K562 (cell line): Measurements from ENCODE around the gene ARHGAP10. TPM values are rescaled to one million over a fixed set of nuclear protein-coding genes. Genes with fewer than 3 reads are reported as not detected.

Experiments
- ATF1 ChIP-seq, 2 experiments: fragments of 450-650 bp in 1 of 2; IDR thresholded peaks; 2 replicates each; pipeline ENCODE4 v1.6.1; 2016; ENCODE audit warnings: missing compliant biosample characterization in 1 of 2, missing genetic modification characterization in 1 of 2
- CEBPB ChIP-seq: fragments of 450-650 bp; IDR thresholded peaks from 2 replicates; pipeline ENCODE4 v1.6.1; 2016; ENCODE audit warnings: missing genetic modification characterization, missing compliant biosample characterization
- GTF2A2 ChIP-seq: IDR thresholded peaks from 2 replicates; pipeline ENCODE4 v1.6.1; 2016; ENCODE audit warnings: mild to moderate bottlenecking, missing genetic modification characterization, missing compliant biosample characterization
- HNRNPL ChIP-seq: fragments of 200-400 bp; formaldehyde crosslinking; IDR thresholded peaks from 2 replicates; pipeline ENCODE4 v1.6.1; 2017; ENCODE audit warnings: low read depth, mild to moderate bottlenecking, low read length
- SMAD4 ChIP-seq: fragments of 250-450 bp; sonication (Bioruptor Pico); conservative IDR thresholded peaks from 2 replicates; pipeline ENCODE4 v1.8.0; 2021; ENCODE audit warnings: inconsistent platforms, mild to moderate bottlenecking, moderate library complexity
- SPI1 ChIP-seq: IDR thresholded peaks from 2 replicates; pipeline ENCODE4 v1.6.1; 2011; ENCODE audit warnings: low read depth, low read length, control low read depth, borderline replicate concordance
- SREBF2 ChIP-seq: sonication (generic); formaldehyde crosslinking; IDR thresholded peaks from 2 replicates; pipeline ENCODE4 v1.4.0; 2020; ENCODE audit warnings: mild to moderate bottlenecking, missing genetic modification reagents
- SRF ChIP-seq, 2 experiments: fragments of 250-450, 450-650 bp in 1 of 2; sonication (Bioruptor Pico) in 1 of 2; sonication (generic) in 1 of 2; formaldehyde crosslinking; IDR thresholded peaks; 2 replicates each; pipeline versions ENCODE4 v1.5.0 to v1.5.1; 2020 to 2022; ENCODE audit warnings: mild to moderate bottlenecking in 1 of 2, missing genetic modification reagents in 1 of 2
- polyA plus RNA-seq, 8 experiments: library from polyadenylated mRNA; depleted of rRNA in 4 of 8; stranded (reverse) in 5 of 8; unstranded in 3 of 8; fragments of >200 nt; fragmentation: Nextera tagmentation in 2 of 8; fragmentation: Illumina TruSeq in 1 of 8; extraction: Ambion mirVana in 2 of 8; extraction: Trizol in 1 of 8; gene quantifications; 2 replicates each; pipeline versions ENCODE4 v1.2.1 to v1.2.3, GENCODE V29; 2011 to 2014; ENCODE audit warnings: inconsistent platforms in 1 of 8, missing spikeins in 1 of 8
- total RNA-seq, 7 experiments: library from RNA; depleted of rRNA in 6 of 7; stranded (reverse); fragments of >200 nt in 6 of 7; fragmentation: Illumina TruSeq in 2 of 7; extraction: Trizol in 2 of 7; gene quantifications; 2 replicates each; pipeline versions ENCODE4 v1.2.1 to v1.2.3, GENCODE V29; 2011 to 2021; ENCODE audit warnings: low replicate concordance in 1 of 7
- TF ChIP-seq, protein P1 (sequence below): IDR thresholded peaks from 2 replicates; pipeline ENCODE4 v1.6.1; 2014; ENCODE audit warnings: antibody characterized with exemption

The ARHGAP10 gene
- total and polyA plus RNA-seq, 9 of the 15 experiments (the other 6 are each of a cell fraction or from before 2014, with no cell fraction given), result 0.03 to 0.22 (median 0.06) TPM; not detected in 3

DNA sequence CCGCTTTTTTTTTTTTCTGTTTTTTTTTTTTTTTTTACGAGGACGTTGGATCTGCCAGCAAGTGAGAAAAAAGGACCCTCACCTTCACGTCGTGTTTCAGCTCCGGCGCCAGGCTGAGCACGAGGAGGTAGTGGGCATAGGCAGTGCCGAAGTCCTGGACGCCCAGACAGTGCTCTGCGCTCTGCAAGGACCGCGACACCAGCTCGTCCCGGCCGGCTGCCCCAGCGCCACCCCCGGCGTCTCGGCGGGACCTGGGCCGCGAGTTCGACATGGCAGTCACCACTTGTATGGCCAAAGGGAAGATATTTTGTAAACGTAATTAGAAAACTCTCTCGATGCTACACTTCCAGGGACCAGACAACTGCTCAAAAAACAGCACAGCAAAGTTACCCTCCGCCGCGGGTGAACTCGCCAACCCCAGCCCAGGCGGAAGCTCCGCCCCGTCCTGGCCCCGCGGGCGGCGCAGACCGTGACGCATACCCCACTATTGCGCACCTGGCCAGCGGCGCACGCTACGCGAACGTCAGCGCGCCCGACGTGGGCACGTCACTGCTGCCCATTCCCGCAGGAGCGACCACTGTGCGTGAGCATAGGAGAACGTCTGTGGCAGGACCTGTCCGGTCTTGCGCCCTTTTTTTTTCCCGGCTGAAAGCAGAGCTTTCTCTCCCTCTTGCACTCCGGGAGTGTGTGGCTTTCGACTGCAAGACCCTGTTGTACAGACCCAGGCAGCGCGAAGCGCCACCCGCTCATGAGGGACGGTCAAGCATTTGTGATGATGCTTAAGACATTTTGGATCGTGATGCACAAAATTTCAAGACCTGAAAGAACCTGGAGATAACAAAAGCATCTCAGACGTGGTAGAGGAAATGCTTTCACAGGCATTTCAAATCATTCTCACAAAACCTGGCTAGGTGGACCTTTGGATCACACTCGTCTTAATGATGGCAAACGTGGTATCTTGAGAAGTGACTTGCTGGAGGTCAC, 47.9 kb upstream of the ARHGAP10 start, which contains the start of gene PRMT9 (continued):
- TF ChIP-seq, protein P1, sequence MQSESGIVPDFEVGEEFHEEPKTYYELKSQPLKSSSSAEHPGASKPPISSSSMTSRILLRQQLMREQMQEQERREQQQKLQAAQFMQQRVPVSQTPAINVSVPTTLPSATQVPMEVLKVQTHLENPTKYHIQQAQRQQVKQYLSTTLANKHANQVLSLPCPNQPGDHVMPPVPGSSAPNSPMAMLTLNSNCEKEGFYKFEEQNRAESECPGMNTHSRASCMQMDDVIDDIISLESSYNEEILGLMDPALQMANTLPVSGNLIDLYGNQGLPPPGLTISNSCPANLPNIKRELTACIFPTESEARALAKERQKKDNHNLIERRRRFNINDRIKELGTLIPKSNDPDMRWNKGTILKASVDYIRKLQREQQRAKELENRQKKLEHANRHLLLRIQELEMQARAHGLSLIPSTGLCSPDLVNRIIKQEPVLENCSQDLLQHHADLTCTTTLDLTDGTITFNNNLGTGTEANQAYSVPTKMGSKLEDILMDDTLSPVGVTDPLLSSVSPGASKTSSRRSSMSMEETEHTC, result no peak
- TF ChIP-seq SMAD4 (CRISPR knock-in tag), result 0 out of 2 replicates have a peak, but pooled peaks have one; percentile 35
- peak; percentile 93 for TF ChIP-seq ATF1 (CRISPR knock-in tag; IDR thresholded peaks at IDR 0.05)
- TF ChIP-seq ATF1 (tag; IDR thresholded peaks at IDR 0.05), result peak; percentile 99
- no peak for TF ChIP-seq SPI1
- 0 out of 2 replicates have a peak, but pooled peaks have one; percentile 61 for TF ChIP-seq HNRNPL
- TF ChIP-seq SREBF2 (CRISPR knock-in tag), result no peak
- no peak for TF ChIP-seq GTF2A2 (tag)
- no peak for TF ChIP-seq CEBPB (tag)
- peak in 1 of 2 experiments; percentile 67; a peak in 1 of 4 replicates for TF ChIP-seq SRF (CRISPR knock-in tag; IDR thresholded peaks at IDR 0.05)
